GM18511 (cell line): ENCODE data around the gene BMX.
A peak's percentile ranks its signal among the peaks of the same experiment; 100 is the strongest.

ENCODE experiments used
- ATAC-seq: cut with Tn5 transposase; IDR thresholded peaks from one replicate; pipeline ENCODE4 v1.9.1; 2021; ENCODE audit warnings: mild to moderate bottlenecking, moderate library complexity; ENCODE audit not compliant: unreplicated experiment

Gene BMX

GRCh38 chrX:15505101-15505500 lies 4.5 kb downstream of the BMX start:
- no peak for ATAC-seq

GRCh38 chrX:15507005-15507404 lies 6.4 kb downstream of the BMX start:
- ATAC-seq = no peak

- no peak for ATAC-seq
Observed at GRCh38 chrX:15509845-15510244, 9.2 kb downstream of the BMX start.

GRCh38 chrX:15511563-15511962 lies 11.0 kb downstream of the BMX start:
- no peak for ATAC-seq

GRCh38 chrX:15512401-15512965 lies 11.9 kb downstream of the BMX start:
- no peak for ATAC-seq

- no peak for ATAC-seq
Observed at GRCh38 chrX:15514279-15514678, 13.7 kb downstream of the BMX start.

GRCh38 chrX:15515931-15516330 lies 15.3 kb downstream of the BMX start:
- no peak for ATAC-seq

- ATAC-seq = no peak
Observed at GRCh38 chrX:15522464-15522863, 21.9 kb downstream of the BMX start.

GRCh38 chrX:15523088-15523487 lies 22.5 kb downstream of the BMX start:
- ATAC-seq = no peak

GRCh38 chrX:15524417-15524816 lies 23.8 kb downstream of the BMX start:
- no peak for ATAC-seq

- no peak for ATAC-seq
Observed at GRCh38 chrX:15525664-15526416, 25.2 kb downstream of the BMX start.

GRCh38 chrX:15529165-15529564 lies 28.6 kb downstream of the BMX start:
- ATAC-seq = no peak

GRCh38 chrX:15530318-15530717 lies 29.7 kb downstream of the BMX start:
- no peak for ATAC-seq

GRCh38 chrX:15546745-15547144 lies 46.1 kb downstream of the BMX start:
- no peak for ATAC-seq

GRCh38 chrX:15547356-15547755 lies 46.7 kb downstream of the BMX start:
- ATAC-seq = no peak

GRCh38 chrX:15549189-15550012 lies 48.8 kb downstream of the BMX start:
- no peak for ATAC-seq

GRCh38 chrX:15559227-15559626 lies 58.6 kb downstream of the BMX start:
- ATAC-seq = no peak

GRCh38 chrX:15560924-15561323 lies 60.3 kb downstream of the BMX start:
- ATAC-seq = no peak

- no peak for ATAC-seq
Observed at GRCh38 chrX:15563056-15563455, 62.4 kb downstream of the BMX start.

GRCh38 chrX:15564981-15565579 lies 64.5 kb downstream of the BMX start:
- ATAC-seq = peak; percentile 74

- no peak for ATAC-seq
Observed at GRCh38 chrX:15566244-15566643, 65.6 kb downstream of the BMX start.

GRCh38 chrX:15567267-15567666 lies 66.7 kb downstream of the BMX start:
- ATAC-seq = no peak
